Testis (tissue), 3 donors: Measurements from ENCODE around the gene HRH1. TPM values are rescaled to one million over a fixed set of nuclear protein-coding genes. Genes with fewer than 3 reads are reported as not detected.

ENCODE experiments used
- DNase-seq: peaks from one replicate; pipeline ENCODE4 v3.0.0-alpha.2; 2019
- H3K27ac ChIP-seq, 2 donors: fragments of 200-600 bp; sonication (generic); one replicate each; pipeline ENCODE4 v1.5.1; 2019
- H3K27me3 ChIP-seq: fragments of 200-600 bp; sonication (generic); one replicate; pipeline ENCODE4 v1.5.1; 2019
- H3K36me3 ChIP-seq: fragments of 200-600 bp; sonication (generic); one replicate; pipeline ENCODE4 v1.5.1; 2017; ENCODE audit warnings: low read depth; ENCODE audit errors: missing control alignments
- H3K4me1 ChIP-seq: fragments of 200-600 bp; sonication (generic); one replicate; pipeline ENCODE4 v1.5.1; 2019
- H3K4me3 ChIP-seq, 2 donors: fragments of 200-600 bp; sonication (generic); one replicate each; pipeline ENCODE4 v1.5.1; 2017 to 2019
- H3K9me3 ChIP-seq: fragments of 200-600 bp; sonication (generic); one replicate; pipeline ENCODE4 v1.5.1; 2017
- POLR2A ChIP-seq: fragments of 450-650 bp; IDR thresholded peaks from one replicate; pipeline ENCODE4 v1.6.1; 2017; ENCODE audit warnings: antibody characterized with exemption, mild to moderate bottlenecking, moderate library complexity
- WGBS, 2 donors: methylation state at CpG; one replicate each; pipeline ENCODE4 v1.1.5; 2018; 5-methylcytosine and 5-hydroxymethylcytosine counted together
- intact Hi-C: fragments of 100-400 bp; cut with DNase I; formaldehyde crosslinking; loops from one replicate; pipeline ENCODE4 v1.15.1; 2023; ENCODE audit warnings: low total_unique reads
- polyA plus RNA-seq: library from polyadenylated mRNA; stranded (reverse); fragments of 350-450 nt; fragmentation: Illumina TruSeq; extraction: RNeasy Lipid Tissue Mini Kit (QIAGEN cat#74804); gene quantifications from one replicate; pipeline ENCODE4 v1.2.3, GENCODE V29; 2014; ENCODE audit warnings: low read depth, low replicate concordance; ENCODE audit not compliant: insufficient read depth
- total RNA-seq, 2 donors: library from RNA; depleted of rRNA; stranded (reverse); fragments of >200 nt; gene quantifications; one replicate each; pipeline ENCODE4 v1.2.3, GENCODE V29; 2016
- TF ChIP-seq, protein P1 (sequence below), 3 experiments: fragments of 450-650 bp in 2 of 3; fragments of 200-600 bp in 1 of 3; sonication (generic) in 1 of 3; IDR thresholded peaks; one replicate each; pipeline ENCODE4 v1.5.1; 2016 to 2019; ENCODE audit warnings: antibody characterized with exemption in 3 of 3, mild to moderate bottlenecking in 2 of 3, moderate library complexity in 1 of 3

The HRH1 gene
- total and polyA plus RNA-seq, 3 donors from 2014 or later: 1.6 to 3.2 (median 2.5) TPM

DNA sequence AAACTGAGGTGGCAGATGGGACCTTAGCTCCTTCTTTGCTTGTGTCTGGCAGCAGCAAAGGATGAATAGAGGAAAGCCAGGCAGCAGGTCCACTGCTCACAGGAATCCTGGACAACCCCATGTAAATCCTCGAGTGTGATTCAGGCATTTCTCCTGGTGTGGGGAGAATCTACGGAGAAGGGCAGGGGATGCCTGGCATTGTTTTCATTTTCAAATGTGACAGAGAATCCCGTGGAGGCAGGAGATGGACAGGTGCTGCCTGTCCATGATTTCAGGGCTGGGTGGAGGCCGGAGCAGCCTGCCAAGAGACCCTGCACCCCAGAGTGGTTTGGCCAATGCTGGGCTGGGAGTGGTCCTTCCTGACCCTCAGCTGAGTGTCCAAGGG, 1.7 kb downstream of the HRH1 start:
- 84 to 89% methylated on average over 3 to 4 of the region's 4 CpGs for WGBS, 2 donors
- Histone ChIP-seq H3K27me3 (no peaks in the 10 kb centered on the region), H3K4me1 (peaks cover 11% of the 10 kb centered on the region), H3K36me3 (no peaks in the 10 kb centered on the region), H3K9me3 (no peaks in the 10 kb centered on the region), H3K4me3 (no peak overlapping the region), H3K27ac (no peak overlapping the region)
- intact Hi-C loops: no loop called here
- DNase-seq: no peak
- TF ChIP-seq POLR2A: no peak
- TF ChIP-seq, protein P1, sequence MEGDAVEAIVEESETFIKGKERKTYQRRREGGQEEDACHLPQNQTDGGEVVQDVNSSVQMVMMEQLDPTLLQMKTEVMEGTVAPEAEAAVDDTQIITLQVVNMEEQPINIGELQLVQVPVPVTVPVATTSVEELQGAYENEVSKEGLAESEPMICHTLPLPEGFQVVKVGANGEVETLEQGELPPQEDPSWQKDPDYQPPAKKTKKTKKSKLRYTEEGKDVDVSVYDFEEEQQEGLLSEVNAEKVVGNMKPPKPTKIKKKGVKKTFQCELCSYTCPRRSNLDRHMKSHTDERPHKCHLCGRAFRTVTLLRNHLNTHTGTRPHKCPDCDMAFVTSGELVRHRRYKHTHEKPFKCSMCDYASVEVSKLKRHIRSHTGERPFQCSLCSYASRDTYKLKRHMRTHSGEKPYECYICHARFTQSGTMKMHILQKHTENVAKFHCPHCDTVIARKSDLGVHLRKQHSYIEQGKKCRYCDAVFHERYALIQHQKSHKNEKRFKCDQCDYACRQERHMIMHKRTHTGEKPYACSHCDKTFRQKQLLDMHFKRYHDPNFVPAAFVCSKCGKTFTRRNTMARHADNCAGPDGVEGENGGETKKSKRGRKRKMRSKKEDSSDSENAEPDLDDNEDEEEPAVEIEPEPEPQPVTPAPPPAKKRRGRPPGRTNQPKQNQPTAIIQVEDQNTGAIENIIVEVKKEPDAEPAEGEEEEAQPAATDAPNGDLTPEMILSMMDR (IDR thresholded peaks at IDR 0.05): no peak

- WGBS, 2 donors: 81 to 85% methylated on average over 7 of the region's 7 CpGs
- H3K36me3 ChIP-seq: no peaks in the 10 kb centered on the region
- H3K4me1 ChIP-seq: peaks cover 11% of the 10 kb centered on the region
- H3K27me3 ChIP-seq: no peaks in the 10 kb centered on the region
- intact Hi-C loops: no loop called here
- H3K27ac ChIP-seq: no peak overlapping the region
- H3K9me3 ChIP-seq: no peaks in the 10 kb centered on the region
- no peak for TF ChIP-seq POLR2A
- TF ChIP-seq, protein P1 (IDR thresholded peaks at IDR 0.05): no peak
- no peak for DNase-seq
- H3K4me3 ChIP-seq: no peak overlapping the region
These were observed 3.1 kb downstream of the HRH1 start for GRCh38 chr3:11157421-11157820.

DNA sequence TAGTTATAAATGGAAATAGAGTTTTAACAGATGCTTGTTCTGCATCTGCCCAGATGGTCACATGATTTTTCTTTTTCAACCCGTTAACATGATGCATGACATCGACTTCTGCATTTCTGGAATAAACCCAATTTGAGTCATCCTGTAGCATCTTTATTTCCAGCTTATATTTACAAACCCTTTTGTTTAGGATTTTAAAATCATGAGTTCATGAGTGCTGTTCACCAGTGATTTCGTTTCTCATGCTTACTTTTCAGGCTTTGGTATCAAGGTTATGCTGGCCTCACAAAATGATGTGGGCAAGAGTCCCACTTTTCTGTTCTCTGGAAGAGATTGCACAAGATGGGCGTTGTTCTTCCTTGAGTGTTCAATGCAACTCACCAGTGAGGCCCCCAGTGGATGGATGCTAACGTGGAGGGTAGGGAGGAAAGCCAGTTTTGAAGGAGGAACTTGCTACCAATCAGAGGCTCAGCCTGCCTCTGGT, 5.2 kb downstream of the HRH1 start:
- H3K36me3 ChIP-seq: no peaks in the 10 kb centered on the region
- H3K4me3 ChIP-seq: no peak overlapping the region
- intact Hi-C loops: no loop called here
- TF ChIP-seq, protein P1 (IDR thresholded peaks at IDR 0.05): no peak
- TF ChIP-seq POLR2A: no peak
- no peak overlapping the region for H3K27ac ChIP-seq
- peaks cover 11% of the 10 kb centered on the region for H3K4me1 ChIP-seq
- no peaks in the 10 kb centered on the region for H3K27me3 ChIP-seq
- H3K9me3 ChIP-seq: no peaks in the 10 kb centered on the region
- DNase-seq: no peak
- WGBS, 2 donors: 43 to 49% methylated on average over 5 of the region's 5 CpGs

DNA sequence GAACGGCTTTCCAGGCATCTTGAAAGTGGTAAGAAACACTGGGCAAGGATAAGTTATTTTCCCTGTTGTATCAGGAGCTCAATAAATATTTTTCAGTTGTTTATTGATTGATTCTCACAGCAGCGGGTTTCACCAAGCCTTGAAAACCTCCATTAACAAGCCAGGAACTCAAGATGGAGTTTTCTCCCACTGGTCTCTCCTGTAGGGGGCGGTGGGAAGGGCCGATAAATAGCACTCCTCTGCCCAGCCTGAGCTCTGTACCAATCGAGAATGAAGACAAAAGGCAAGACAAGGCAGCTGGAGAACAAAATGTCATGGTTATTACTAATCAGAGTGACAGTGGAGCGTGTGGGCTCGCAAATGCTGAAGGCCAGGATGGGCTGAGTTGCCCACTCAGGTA, 7.4 kb downstream of the HRH1 start:
- intact Hi-C loops: no loop called here
- DNase-seq: no peak
- H3K4me1 ChIP-seq: no peaks in the 10 kb centered on the region
- H3K9me3 ChIP-seq: no peaks in the 10 kb centered on the region
- TF ChIP-seq, protein P1 (IDR thresholded peaks at IDR 0.05): no peak
- no peak for TF ChIP-seq POLR2A
- WGBS, 2 donors: 90 to 96% methylated on average over 7 of the region's 7 CpGs
- no peaks in the 10 kb centered on the region for H3K27me3 ChIP-seq
- H3K27ac ChIP-seq: no peak overlapping the region
- no peak overlapping the region for H3K4me3 ChIP-seq
- no peaks in the 10 kb centered on the region for H3K36me3 ChIP-seq
